Measurements from ENCODE around the gene CD22. TPM values are rescaled to one million over a fixed set of nuclear protein-coding genes. Genes with fewer than 3 reads are reported as not detected.
"Not testable (repeated sequence)": the region's sequence is repeated elsewhere in the genome, so short reads cannot be mapped to it uniquely, and the experiment has no call there.

The CD22 gene
- total RNA-seq (10 to 100 TPM in 1 of 2 donors, 1 to 10 TPM in 1; 9.4 to 13.5 TPM), polyA plus RNA-seq (ENCODE audit: insufficient read length in 2 of 2) (10 to 100 TPM; 24.2 to 39.4 TPM)
- long read RNA-seq, donor 1 = 0 reads
- long read RNA-seq, donor 2, partial matches to known transcripts = 0 of 1 reads
- long read RNA-seq, donor 2, other reads (novel, unspliced or antisense) = 0 of 1 reads
- long read RNA-seq, donor 3 = 0 reads
- long read RNA-seq, donor 4 = 0 reads

DNA sequence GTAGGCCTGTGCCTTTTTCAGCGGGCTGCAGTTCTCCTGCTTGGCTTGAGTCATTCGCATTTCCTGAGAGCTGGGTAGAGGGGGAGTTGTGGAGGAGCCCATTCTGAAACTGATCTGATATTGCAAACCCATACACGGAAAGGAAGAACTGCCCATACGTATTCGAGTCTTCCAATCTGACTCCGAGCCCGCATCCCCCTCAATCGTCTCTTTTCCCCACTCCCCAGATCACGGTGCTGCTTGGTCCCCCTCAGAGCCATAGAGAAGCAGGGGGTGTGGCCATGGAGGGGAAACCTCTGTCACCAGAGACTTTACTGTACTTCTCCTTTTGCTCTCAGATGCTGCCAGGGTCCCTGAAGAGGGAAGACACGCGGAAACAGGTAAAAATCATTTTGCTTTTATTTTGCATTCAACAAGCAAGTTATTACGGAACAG lies at the start of gene CD22:
CD22 (plus strand) TSS at position 337 of the 435 bp plus-strand sequence. CDS start 2,854 bp downstream, outside the sequence.
- Histone ChIP-seq H3K27ac (ENCODE audit: low read depth, low read length) (no peak within 1 kb of the TSS), H3K4me1 (ENCODE audit: control insufficient read depth, insufficient read depth, low read length) (no peaks in the 10 kb centered on the region), H3K4me3 (ENCODE audit: low read depth, low read length) (no peak within 1 kb of the TSS), H3K36me3 (ENCODE audit: control insufficient read depth, insufficient read depth, low read length) (no peaks in the 10 kb centered on the region), H3K9me3 (ENCODE audit: control insufficient read depth, insufficient read depth, low read length) (no peaks in the 10 kb centered on the region), H3K27me3 (ENCODE audit: control insufficient read depth, insufficient read depth, low read length) (no peaks in the 10 kb centered on the region)
- 93% methylated on average over 3 of the region's 12 CpGs for WGBS (ENCODE audit: insufficient coverage)
- no peak for DNase-seq (ENCODE audit: low read depth in 4 of 6, low spot score in 6 of 6)

DNA sequence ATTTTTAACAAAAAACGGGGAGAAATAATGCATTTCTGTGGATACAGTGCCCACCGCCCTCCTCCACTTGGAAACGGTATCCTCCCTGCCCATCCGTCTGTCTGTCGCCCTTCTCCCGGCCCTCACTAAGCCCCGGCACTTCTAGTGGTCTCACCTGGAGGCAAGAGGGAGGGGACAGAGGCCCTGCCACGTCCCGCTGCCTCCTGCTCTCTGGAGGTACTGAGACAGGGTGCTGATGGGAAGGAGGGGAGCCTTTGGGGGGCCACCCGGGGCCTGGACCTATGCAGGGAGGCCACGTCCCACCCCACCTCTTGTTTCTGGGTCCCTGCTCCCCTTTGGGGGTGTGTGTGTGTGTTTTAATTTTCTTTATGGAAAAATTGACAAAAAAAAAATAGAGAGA lies 49.6 kb upstream of the CD22 start:
- Histone ChIP-seq H3K4me3 (ENCODE audit: low read depth, low read length) (no peak overlapping the region), H3K36me3 (ENCODE audit: control insufficient read depth, insufficient read depth, low read length) (peaks cover 58% of the 10 kb centered on the region)
- 86% methylated on average over 2 of the region's 11 CpGs for WGBS (ENCODE audit: insufficient coverage)

DNA sequence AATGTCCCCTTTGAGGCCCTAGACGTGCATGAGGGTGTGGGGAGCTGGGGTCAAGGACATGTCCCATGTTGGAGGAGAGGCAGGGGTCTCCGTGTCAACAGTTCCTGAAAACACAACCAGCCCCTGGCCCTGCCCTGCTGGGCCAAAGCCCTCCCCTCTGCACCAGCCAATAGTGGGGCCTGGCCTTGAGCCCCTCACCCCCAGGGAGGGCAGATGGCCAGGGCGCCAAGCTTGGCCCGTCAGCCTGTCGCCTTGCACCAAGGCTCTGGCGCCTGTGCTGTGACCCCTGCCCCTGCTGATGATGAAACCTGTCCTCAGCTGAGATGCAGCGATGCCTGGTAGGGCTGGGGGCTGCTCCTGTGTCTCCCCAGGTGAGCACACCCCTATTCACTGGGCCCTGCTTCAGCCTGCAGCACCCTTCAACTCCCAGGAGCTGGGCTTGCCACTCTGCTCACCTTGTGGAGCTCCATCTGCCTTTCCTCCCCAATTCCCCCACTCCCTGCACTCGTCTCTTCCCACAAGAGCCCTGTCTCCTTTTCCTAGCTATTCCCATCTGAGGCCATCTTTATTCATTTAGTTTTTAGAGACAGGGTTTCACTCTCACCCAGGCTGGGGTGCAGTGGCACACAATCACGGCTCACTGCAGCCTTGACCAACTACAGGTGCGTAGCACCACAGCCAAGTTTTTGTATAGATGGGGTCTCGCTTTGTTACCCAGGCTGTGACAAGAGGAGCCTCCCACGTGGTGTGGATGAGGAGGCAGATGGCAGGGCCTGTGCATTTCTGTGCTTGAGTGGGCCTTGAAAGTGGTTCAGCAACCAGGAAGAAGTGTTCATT lies 48.8 kb upstream of the CD22 start:
- H3K9me3 ChIP-seq (ENCODE audit: control insufficient read depth, insufficient read depth, low read length) = no peaks in the 10 kb centered on the region
- peak in 1 of 6 donors; percentile 20 for DNase-seq (ENCODE audit: low read depth in 4 of 6, low spot score in 6 of 6)
- 64% methylated on average over 10 of the region's 12 CpGs for WGBS (ENCODE audit: insufficient coverage)
- peaks cover 15% of the 10 kb centered on the region for H3K4me1 ChIP-seq (ENCODE audit: control insufficient read depth, insufficient read depth, low read length)
- H3K27me3 ChIP-seq (ENCODE audit: control insufficient read depth, insufficient read depth, low read length) = no peaks in the 10 kb centered on the region
- H3K4me3 ChIP-seq (ENCODE audit: low read depth, low read length) = no peak overlapping the region
- H3K27ac ChIP-seq (ENCODE audit: low read depth, low read length) = no peak overlapping the region
- H3K36me3 ChIP-seq (ENCODE audit: control insufficient read depth, insufficient read depth, low read length) = peaks cover 51% of the 10 kb centered on the region

More for the DNA sequence above, 49.6 kb upstream of the CD22 start:
- DNase-seq (ENCODE audit: low read depth in 4 of 6, low spot score in 6 of 6) = no peak
- Histone ChIP-seq H3K4me1 (ENCODE audit: control insufficient read depth, insufficient read depth, low read length) (peaks cover 13% of the 10 kb centered on the region), H3K9me3 (ENCODE audit: control insufficient read depth, insufficient read depth, low read length) (no peaks in the 10 kb centered on the region), H3K27me3 (ENCODE audit: control insufficient read depth, insufficient read depth, low read length) (no peaks in the 10 kb centered on the region), H3K27ac (ENCODE audit: low read depth, low read length) (no peak overlapping the region)

DNA sequence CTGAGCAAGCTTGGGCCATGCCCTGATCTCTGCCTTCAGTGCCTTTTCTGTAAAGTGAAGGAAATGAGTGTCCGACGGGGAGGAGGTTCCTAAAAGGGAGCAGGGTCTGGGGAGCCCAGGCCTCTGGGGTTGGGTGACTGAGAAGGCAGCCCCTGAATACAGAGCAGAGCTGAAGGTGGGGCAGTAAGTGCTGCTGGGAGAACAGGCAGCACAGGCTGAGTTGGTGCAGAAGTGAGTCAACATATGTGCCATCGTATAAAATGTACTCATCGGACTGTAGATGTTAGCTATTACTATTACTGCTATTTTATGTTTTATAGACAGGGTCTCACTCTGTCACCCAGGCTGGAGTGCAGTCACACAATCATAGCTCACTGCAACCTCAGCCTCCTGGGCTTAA lies 47.7 kb upstream of the CD22 start:
- Histone ChIP-seq H3K27ac (ENCODE audit: low read depth, low read length) (no peak overlapping the region), H3K4me1 (ENCODE audit: control insufficient read depth, insufficient read depth, low read length) (peaks cover 15% of the 10 kb centered on the region), H3K36me3 (ENCODE audit: control insufficient read depth, insufficient read depth, low read length) (peaks cover 43% of the 10 kb centered on the region), H3K9me3 (ENCODE audit: control insufficient read depth, insufficient read depth, low read length) (no peaks in the 10 kb centered on the region), H3K27me3 (ENCODE audit: control insufficient read depth, insufficient read depth, low read length) (no peaks in the 10 kb centered on the region), H3K4me3 (ENCODE audit: low read depth, low read length) (no peak overlapping the region)
- 43% methylated on average over 2 of the region's 4 CpGs for WGBS (ENCODE audit: insufficient coverage)
- no peak for DNase-seq (ENCODE audit: low read depth in 4 of 6, low spot score in 6 of 6)

DNA sequence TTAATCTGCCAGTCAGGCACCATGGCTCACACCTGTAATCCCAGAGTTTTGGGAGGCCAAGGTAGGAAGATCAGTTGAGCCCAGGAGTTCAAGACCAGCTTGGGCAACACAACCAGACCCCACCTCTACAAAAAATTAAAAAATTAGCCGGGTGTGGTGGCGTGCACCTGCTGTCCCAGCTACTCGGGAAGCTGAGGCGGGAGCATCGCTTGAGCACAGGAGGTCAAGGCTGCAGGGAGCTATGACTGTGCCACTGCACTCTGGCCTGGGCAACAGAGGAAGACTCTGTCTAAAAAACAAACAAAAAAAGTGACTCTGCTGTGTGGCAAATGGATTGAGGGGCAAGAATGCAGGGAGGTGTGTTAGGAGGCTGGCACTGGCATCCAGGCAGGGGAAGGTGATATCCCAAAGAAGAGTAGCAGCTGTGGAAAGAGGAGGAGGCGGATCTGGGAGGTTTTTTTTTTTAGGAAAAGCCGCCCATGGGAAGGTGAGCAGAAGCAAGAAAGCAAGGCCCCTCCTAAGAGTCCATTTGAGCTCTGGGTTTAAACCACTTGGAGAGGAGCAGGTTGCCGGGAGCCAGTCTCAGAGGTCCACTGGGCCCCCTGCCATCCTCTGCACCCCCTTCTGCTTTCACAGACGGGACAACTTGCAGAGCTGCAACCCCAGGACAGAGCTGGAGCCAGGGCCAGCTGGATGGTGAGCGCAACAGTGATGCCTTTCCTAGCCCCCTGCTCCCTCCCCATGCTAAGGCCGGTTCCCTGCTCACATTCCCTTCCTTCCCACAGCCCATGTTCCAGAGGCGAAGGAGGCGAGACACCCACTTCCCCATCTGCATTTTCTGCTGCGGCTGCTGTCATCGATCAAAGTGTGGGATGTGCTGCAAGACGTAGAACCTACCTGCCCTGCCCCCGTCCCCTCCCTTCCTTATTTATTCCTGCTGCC lies 44.6 kb upstream of the CD22 start:
- Histone ChIP-seq H3K27ac (ENCODE audit: low read depth, low read length) (no peak overlapping the region), H3K36me3 (ENCODE audit: control insufficient read depth, insufficient read depth, low read length) (peaks cover 11% of the 10 kb centered on the region), H3K9me3 (ENCODE audit: control insufficient read depth, insufficient read depth, low read length) (no peaks in the 10 kb centered on the region), H3K4me1 (ENCODE audit: control insufficient read depth, insufficient read depth, low read length) (peaks cover 13% of the 10 kb centered on the region), H3K4me3 (ENCODE audit: low read depth, low read length) (no peak overlapping the region), H3K27me3 (ENCODE audit: control insufficient read depth, insufficient read depth, low read length) (no peaks in the 10 kb centered on the region)
- WGBS (ENCODE audit: insufficient coverage) = 73% methylated on average over 13 of the region's 17 CpGs
- DNase-seq (ENCODE audit: low read depth in 4 of 6, low spot score in 6 of 6) = no peak

DNA sequence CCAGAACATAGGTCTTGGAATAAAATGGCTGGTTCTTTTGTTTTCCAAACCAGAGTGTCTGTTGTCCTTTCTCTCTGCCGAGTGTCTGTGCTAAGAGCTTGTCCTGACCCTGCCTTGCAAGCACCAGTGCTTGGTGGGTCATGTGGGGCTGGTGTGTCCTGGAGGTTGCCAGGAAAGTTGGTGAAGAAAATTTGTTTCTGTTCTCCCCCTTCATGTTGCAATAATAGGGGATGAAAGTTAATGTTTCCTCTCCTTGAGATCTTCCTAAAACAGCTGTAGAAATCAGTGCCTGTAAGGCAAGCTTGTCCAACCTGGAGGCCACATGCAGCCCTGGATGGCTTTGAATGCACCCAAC lies 43.9 kb upstream of the CD22 start:
- H3K9me3 ChIP-seq (ENCODE audit: control insufficient read depth, insufficient read depth, low read length) = no peaks in the 10 kb centered on the region
- peaks cover 7% of the 10 kb centered on the region for H3K4me1 ChIP-seq (ENCODE audit: control insufficient read depth, insufficient read depth, low read length)
- peaks cover 5% of the 10 kb centered on the region for H3K36me3 ChIP-seq (ENCODE audit: control insufficient read depth, insufficient read depth, low read length)
- no peak overlapping the region for H3K27ac ChIP-seq (ENCODE audit: low read depth, low read length)
- H3K27me3 ChIP-seq (ENCODE audit: control insufficient read depth, insufficient read depth, low read length) = no peaks in the 10 kb centered on the region
- no peak for DNase-seq (ENCODE audit: low read depth in 4 of 6, low spot score in 6 of 6)
- WGBS (ENCODE audit: insufficient coverage) = no CpG with 5 or more reads among the region's 1 CpG
- H3K4me3 ChIP-seq (ENCODE audit: low read depth, low read length) = no peak overlapping the region

DNA sequence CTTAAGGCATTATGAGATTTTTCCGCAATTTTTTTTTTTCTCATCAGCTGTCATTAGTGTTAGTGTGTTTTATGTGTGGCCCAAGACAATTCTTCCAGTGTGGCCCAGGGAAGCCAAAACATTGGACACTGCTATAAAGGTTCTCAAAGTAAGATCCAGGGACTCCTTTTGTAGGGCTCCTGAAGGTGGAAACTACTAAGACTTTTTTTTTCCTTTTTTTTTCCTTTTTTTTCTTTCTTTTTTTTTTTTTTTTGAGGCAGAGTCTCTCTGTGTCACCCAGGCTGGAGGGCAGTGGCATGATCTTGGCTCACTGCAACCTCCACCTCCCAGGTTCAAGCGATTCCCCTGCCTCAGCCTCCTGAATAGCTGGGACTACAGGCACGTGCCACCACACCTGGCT lies 43.5 kb upstream of the CD22 start:
- H3K9me3 ChIP-seq (ENCODE audit: control insufficient read depth, insufficient read depth, low read length); DNase-seq (ENCODE audit: low read depth in 4 of 6, low spot score in 6 of 6); H3K27me3 ChIP-seq (ENCODE audit: control insufficient read depth, insufficient read depth, low read length); H3K36me3 ChIP-seq (ENCODE audit: control insufficient read depth, insufficient read depth, low read length); H3K4me1 ChIP-seq (ENCODE audit: control insufficient read depth, insufficient read depth, low read length); H3K27ac ChIP-seq (ENCODE audit: low read depth, low read length); H3K4me3 ChIP-seq (ENCODE audit: low read depth, low read length): not testable (repeated sequence)
- no CpG with 5 or more reads among the region's 3 CpGs for WGBS (ENCODE audit: insufficient coverage)

DNA sequence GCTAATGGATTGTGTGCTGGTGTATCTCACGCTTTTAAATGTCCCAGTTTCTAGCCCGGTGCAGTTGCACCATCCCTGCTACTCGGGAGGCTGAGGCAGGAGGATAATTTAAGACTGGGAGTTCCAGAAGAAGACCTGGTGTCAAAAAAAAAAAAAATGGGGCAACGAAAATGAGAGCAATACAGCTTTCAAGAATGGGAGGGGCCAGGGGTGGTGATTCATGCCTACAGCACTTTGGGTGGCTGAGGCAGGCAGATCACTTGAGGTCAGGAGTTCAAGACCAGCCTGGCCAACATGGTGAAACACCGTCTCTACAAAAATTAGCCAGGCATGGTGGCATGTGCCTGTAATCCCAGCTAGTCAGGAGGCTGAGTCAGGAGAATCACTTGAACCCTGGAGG lies 42.9 kb upstream of the CD22 start:
- WGBS (ENCODE audit: insufficient coverage) = 81% methylated on average over 5 of the region's 5 CpGs
- H3K27ac ChIP-seq (ENCODE audit: low read depth, low read length) = not testable (repeated sequence)

DNA sequence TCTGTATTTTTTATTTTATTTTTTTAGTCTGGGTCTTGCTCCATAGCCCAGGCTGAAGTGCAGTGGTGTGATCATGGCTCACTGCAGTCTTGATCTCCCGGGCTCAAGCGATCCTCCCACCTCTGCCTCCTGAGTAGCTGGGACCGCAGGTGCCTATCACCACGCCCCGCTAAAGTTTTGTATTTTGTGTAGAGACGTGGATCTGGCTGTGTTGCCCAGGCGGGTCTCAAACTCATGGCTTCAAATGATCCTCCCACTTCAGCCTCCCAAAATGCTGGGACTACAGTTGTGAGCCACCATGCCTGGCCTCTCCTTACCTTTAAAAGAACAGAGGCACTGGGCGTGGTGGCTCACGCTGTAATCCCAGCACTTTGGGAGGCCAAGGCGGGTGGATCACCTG lies 41.3 kb upstream of the CD22 start:
- no peaks in the 10 kb centered on the region for H3K27me3 ChIP-seq (ENCODE audit: control insufficient read depth, insufficient read depth, low read length)

More for the DNA sequence above, 42.9 kb upstream of the CD22 start:
- H3K4me3 ChIP-seq (ENCODE audit: low read depth, low read length); H3K27me3 ChIP-seq (ENCODE audit: control insufficient read depth, insufficient read depth, low read length); H3K9me3 ChIP-seq (ENCODE audit: control insufficient read depth, insufficient read depth, low read length); DNase-seq (ENCODE audit: low read depth in 4 of 6, low spot score in 6 of 6); H3K36me3 ChIP-seq (ENCODE audit: control insufficient read depth, insufficient read depth, low read length): not testable (repeated sequence)
- H3K4me1 ChIP-seq (ENCODE audit: control insufficient read depth, insufficient read depth, low read length) = peaks cover 11% of the 10 kb centered on the region

More for the DNA sequence above, 41.3 kb upstream of the CD22 start:
- no peak for DNase-seq (ENCODE audit: low read depth in 4 of 6, low spot score in 6 of 6)
- Histone ChIP-seq H3K36me3 (ENCODE audit: control insufficient read depth, insufficient read depth, low read length) (no peaks in the 10 kb centered on the region), H3K9me3 (ENCODE audit: control insufficient read depth, insufficient read depth, low read length) (no peaks in the 10 kb centered on the region), H3K27ac (ENCODE audit: low read depth, low read length) (no peak overlapping the region), H3K4me3 (ENCODE audit: low read depth, low read length) (no peak overlapping the region), H3K4me1 (ENCODE audit: control insufficient read depth, insufficient read depth, low read length) (peaks cover 23% of the 10 kb centered on the region)
- no CpG with 5 or more reads among the region's 10 CpGs for WGBS (ENCODE audit: insufficient coverage)
